HG03571 (cell line): ENCODE results near the gene GPC6.

Experiments used
- ATAC-seq: cut with Tn5 transposase; IDR thresholded peaks from one replicate; pipeline ENCODE4 v1.9.1; 2021; ENCODE audit not compliant: unreplicated experiment

Gene GPC6

GRCh38 chr13:94309576-94309975 lies 1083.0 kb downstream of the GPC6 start:
- no peak for ATAC-seq

DNA sequence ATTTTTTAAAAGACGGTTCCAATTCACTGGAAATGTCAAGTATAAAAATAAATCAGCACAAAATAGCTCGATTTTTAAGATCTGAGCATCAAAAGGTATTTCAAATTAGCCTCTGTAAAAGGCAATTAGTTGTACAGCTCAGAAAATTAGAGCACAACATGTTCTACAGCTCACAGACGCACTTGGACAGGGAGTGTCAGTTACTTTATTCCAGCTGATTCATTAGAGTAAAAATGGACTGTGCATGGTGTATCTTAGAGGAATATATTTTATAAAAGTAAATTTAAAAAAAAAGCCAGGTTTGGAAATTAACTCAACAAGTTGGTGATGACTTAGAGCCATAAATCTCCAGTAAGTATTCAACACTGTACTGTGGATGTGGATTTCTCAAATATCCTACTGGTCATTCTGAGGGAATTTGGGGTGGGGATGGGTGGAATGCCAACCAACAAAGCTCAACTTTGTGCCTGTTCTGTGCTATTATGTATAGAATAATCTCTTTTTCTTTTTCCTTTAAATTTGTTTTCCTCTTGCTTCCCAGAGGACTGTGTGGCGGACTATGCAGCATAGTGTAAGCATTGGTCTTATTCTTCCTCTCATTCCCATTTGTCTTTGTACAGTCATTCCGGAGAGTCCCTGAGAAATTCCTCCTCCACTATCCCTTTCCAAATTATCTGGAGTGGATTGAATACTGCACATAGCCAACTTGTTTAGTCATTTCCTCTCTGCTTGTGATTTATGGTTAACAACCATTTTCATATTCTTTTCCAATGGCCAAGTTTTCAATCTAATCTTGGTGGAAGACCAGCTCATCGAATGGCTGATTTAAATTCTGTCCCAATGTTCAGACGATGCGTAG lies 1083.6 kb downstream of the GPC6 start:
- no peak for ATAC-seq

GRCh38 chr13:94311893-94312292 lies 1085.3 kb downstream of the GPC6 start:
- ATAC-seq, result no peak

GRCh38 chr13:94312511-94313216 lies 1086.1 kb downstream of the GPC6 start:
- ATAC-seq, result no peak

DNA sequence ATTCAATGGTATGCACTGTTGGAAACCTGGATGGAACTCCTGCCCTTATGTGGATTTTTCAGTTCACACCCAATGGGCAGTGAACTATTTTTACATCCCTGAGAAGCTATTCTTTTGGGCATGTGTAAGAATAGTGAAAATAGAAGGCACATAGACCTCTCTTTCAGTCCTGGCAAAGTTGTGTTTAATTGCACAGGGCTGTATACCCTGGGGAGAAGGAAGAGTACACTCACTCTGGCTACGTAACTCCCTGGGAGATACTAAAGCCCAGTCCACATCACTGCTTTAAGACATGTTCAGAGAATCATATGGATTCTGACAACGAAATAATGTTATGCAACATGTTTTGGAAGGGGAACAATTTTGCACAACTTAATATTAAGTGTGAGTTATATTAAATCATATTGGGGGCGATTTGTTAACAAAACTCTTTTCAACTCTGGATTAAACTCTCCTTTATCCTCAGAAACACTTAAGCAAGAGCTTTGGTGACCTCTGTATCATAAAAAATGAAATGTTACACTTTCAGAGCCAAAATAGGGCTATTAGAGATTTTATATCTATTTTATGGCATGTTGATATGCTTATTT lies 1086.8 kb downstream of the GPC6 start:
- ATAC-seq, result no peak

GRCh38 chr13:94313926-94314325 lies 1087.3 kb downstream of the GPC6 start:
- ATAC-seq, result no peak

- no peak for ATAC-seq
Measured at GRCh38 chr13:94315188-94315587, 1088.6 kb downstream of the GPC6 start.

DNA sequence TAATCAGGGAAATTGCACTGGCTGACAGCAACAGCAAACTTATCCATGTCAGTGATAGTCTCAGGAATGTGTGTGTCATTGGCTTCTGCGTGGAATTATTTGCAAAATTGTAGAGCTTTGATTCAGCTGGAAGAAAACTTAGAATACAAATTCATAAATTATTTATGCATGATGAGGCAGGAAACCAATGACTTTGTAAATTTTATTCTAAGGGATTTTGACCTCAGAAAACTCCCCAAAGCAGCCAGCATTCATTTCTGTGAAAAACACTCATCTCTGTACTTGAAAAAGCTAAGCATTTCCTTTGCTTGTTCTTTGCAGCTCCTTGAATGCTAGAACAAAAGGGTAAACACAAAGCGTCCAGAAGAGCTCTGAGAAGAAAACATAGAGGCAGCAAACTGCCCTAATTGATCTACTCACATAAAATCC lies 1090.5 kb downstream of the GPC6 start:
- no peak for ATAC-seq

- no peak for ATAC-seq
Measured at GRCh38 chr13:94318418-94318817, 1091.8 kb downstream of the GPC6 start.

DNA sequence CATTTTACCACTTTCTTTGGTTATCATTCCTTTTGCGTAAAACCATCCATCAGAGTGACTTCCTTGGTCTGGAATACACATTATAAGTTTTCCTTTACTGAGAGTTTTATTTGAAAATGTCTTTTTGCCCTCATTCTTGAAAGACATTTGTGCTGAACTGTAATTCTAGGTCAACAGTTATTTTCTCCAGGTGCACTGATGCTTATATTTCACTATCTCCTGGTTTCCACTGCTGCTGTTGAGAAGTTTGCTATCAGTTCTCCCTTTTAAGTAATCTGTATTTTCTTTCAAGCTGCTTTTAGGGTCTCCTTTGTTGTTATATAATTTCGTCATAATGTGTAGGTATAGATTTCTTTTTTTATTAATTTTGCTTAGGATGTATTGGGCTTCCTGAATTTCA lies 1092.9 kb downstream of the GPC6 start:
- no peak for ATAC-seq

DNA sequence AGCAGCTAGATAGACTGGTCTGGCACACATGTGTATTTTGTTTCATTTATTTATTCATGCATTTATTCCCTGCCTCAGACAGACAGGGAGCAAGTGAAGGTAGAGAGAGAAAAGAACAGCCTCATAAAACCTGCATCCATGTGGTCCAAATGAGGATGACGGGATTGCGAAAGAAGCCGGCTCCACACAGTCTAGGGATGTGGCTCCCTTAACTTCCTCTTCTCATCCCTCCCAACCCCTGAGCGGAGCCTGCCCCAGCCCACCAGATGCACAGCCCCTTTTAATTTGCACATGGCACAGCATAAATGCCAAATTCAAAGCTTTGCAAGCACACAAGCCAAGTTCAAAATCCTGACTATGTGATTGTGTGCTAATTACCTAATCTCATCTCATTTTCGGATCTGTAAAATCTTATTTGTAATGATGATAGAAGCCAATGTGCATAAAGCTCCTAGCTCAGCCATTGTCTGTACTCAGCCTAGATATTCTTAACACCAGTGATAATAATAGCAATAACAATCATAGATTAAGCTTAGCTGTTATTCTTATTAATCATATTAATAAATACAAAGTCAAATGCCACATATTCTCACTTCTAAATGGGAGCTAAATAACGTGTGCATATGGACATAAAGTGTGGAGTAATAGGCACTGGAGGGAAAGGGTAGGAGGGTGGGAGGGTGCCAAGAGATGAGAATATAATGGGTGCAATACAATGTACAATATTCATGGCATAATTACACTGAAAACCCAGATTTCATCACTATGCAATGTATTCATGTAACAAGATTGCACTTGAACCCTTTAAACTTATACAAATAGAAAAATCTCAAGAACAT lies 1096.5 kb downstream of the GPC6 start:
- no peak for ATAC-seq

GRCh38 chr13:94323764-94324758 lies 1097.5 kb downstream of the GPC6 start:
- ATAC-seq, result no peak

DNA sequence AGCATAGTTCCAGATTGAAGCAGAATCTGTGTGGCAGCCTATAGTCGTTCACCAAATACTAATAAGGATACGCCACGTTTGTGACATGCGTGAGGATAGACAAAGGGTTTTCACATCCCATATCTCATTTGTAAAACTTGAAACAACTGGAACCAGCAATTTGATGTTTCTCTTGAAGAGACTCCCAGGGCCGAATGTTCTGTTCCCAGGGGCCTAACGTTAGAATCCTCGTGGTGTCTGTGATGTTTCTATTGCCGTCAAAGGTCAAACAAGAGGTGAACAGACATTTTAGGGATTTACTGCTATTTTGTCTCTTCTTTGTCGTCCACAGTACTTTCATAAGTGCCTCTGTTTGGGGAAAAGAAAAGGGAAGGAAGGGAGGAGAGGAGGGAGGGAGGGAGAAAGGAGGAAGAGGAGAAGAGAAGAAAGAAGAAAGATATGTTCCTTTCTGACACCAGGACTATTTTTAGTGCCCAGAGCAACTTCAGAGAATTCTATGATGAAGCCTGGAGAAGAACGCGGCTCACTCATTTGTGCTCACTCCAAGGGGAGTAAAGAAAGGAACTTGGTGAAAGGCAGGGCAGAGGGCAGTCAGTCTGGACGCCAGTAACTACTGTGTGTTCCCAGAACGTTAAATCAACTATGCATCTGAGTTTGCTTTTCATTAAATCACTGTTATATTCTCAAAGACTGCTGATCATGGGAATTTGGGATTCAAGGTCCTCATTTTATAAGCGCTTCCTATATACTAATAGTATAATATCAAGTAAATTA lies 1098.3 kb downstream of the GPC6 start:
- no peak for ATAC-seq

DNA sequence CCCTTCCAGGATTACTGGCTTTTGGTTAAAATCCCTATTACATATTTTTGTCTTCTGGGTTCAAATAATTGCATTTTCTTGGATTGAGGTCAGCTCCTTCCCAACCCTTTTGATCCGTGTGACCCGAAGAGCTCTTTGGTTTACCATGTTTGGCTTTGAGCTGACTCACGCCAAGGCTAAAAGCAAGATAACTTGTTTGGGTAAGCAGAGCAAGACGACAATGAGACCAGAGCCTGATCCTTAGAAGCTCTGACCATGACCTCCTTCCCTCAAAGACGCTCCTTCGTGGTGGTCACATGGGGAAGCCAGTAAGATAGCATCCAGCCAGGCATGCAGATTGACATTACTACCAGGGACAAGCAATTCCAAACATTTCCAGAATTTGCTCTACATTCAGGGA lies 1099.0 kb downstream of the GPC6 start:
- no peak for ATAC-seq

- peak; percentile 96 for ATAC-seq
Measured at GRCh38 chr13:94327318-94327717, 1100.7 kb downstream of the GPC6 start.

DNA sequence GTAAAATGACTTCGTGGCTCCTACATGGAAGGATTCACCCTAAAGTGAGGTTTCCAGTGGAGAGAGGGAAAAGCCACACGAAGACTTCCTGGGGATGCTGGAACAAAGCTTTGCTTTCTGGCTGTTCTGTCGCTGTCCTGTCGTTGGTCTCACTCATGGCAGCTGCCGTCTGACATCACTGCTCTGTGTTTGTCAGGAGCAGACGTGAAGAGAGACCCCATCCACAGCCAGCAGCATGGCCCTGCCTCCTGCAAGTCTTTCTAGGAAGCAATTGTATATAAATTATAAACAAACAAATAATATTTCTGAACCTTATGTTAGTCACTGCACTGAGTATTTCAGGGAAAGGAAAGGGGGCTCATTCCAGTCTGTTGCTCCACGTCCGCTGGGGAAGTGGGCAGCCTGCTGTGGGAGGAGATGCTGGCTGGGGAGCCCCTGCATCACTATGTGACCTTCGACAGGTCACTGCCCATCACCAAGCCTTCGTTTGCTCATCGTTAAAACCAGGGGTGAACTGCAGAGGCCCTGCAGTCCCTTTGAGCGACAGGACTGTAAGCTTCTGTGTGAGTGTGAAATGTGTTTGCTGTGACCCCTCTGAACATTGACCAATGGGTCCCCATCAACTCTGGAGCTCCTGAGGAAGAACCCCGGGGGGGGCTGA lies 1101.9 kb downstream of the GPC6 start:
- no peak for ATAC-seq

DNA sequence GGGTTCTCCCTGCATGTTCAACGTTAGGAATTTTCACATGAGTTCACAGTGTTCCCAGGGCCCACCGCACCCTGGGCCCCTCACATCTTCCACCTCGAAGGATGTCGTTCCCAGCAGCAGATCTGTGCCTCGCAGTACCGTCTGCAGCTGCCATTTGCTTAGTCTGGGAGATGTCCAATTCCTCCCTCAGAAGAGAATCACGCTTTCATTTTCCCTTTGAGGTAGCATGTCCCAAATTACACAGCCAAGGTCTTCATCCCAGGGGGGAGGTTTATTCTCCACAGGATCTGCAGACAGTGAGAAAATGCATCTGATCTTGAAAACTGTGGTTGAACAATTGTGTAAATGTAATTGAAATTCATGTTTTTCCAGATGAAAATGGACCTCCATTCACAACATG lies 1102.7 kb downstream of the GPC6 start:
- ATAC-seq, result no peak

DNA sequence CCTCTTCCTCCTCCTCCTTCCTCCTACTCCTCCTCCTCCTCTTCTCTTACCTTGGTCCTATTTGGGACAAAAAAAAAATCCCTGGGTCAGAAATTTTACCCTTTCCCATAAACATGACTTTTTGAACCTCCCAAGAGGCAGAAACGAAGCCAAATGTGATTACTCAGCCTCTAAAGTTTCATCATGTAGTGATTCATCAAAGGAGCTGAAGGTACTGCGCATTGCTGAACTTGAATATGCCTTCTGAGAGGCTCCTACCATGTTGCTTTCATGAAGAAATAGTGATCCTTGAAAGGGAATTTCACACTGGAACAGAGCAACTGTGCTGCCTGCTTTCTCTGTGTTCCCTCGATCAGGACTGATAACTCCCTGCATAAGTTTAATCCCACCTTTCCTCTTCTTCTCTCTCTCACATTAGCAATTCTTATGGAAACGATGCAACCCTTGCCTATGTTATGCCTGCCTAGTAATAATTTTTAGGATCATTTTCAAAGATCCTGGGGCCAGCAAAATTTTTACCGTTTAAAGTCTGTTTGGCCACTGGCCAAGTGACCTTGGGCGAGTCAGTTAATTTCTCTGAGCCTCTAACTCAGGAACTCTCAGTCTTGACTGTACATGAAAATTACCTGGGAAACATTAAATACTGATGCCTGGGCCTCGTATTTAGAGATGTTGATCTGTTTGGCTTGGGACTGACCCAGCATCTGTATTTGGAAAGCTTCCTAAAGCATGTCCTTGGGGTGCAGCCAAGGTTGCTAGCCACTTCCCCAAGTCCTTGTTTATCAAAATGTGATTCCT lies 1103.3 kb downstream of the GPC6 start:
- ATAC-seq, result no peak
